Esophagus muscularis mucosa (tissue), 4 donors: ENCODE data around the gene RNASE8.

Experiments used
- EP300 ChIP-seq: sonication (generic); formaldehyde crosslinking; IDR thresholded peaks from one replicate; pipeline ENCODE4 v1.6.1; 2017; ENCODE audit warnings: antibody characterized with exemption
- POLR2AphosphoS5 ChIP-seq, 2 donors: sonication (generic); formaldehyde crosslinking; IDR thresholded peaks; one replicate each; pipeline ENCODE4 v1.6.1; 2017; ENCODE audit warnings: antibody characterized with exemption in 2 of 2
- TF ChIP-seq, protein P1 (sequence below), 3 experiments: fragments of 200-600 bp in 2 of 3; fragments of 450-650 bp in 1 of 3; sonication (generic) in 2 of 3; IDR thresholded peaks; one replicate each; pipeline ENCODE4 v1.5.1; 2017 to 2019; ENCODE audit warnings: antibody characterized with exemption in 3 of 3, mild to moderate bottlenecking in 2 of 3, moderate library complexity in 1 of 3

DNA sequence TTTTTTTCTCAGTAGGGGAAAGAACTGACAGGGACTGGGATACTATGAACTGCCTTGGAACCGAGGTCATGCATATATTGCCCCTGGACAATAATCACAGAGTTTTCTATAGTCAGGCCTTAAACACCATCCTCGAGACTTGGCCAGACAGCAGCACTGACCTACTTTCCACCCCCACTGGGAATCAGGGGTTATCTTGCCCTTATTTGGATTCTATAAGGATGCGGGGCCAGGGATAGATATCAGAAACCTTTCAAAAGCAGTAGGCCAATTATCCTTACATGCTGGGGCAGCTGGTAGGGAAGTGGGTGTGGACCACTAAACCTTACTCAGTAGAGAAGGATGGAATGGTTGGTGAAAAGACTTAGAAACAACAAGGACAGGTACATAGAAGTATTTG is 38.8 kb downstream of the RNASE8 start:
- TF ChIP-seq, protein P1, sequence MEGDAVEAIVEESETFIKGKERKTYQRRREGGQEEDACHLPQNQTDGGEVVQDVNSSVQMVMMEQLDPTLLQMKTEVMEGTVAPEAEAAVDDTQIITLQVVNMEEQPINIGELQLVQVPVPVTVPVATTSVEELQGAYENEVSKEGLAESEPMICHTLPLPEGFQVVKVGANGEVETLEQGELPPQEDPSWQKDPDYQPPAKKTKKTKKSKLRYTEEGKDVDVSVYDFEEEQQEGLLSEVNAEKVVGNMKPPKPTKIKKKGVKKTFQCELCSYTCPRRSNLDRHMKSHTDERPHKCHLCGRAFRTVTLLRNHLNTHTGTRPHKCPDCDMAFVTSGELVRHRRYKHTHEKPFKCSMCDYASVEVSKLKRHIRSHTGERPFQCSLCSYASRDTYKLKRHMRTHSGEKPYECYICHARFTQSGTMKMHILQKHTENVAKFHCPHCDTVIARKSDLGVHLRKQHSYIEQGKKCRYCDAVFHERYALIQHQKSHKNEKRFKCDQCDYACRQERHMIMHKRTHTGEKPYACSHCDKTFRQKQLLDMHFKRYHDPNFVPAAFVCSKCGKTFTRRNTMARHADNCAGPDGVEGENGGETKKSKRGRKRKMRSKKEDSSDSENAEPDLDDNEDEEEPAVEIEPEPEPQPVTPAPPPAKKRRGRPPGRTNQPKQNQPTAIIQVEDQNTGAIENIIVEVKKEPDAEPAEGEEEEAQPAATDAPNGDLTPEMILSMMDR (IDR thresholded peaks at IDR 0.05): no peak
- TF ChIP-seq POLR2AphosphoS5 (IDR thresholded peaks at IDR 0.05) (no peak), EP300 (no peak)
